SH-SY5Y (cell line): Measurements from ENCODE around the gene PARD3.

Experiments used
- GATA2 ChIP-seq: IDR thresholded peaks from 2 replicates; pipeline ENCODE4 v1.6.1; 2011; ENCODE audit warnings: mild to moderate bottlenecking, low read depth, low read length
- GATA3 ChIP-seq: IDR thresholded peaks from 2 replicates; pipeline ENCODE4 v1.6.1; 2011; ENCODE audit warnings: low read depth, mild to moderate bottlenecking, low read length, moderate library complexity

GRCh38 chr10:34679177-34679576 is 135.9 kb downstream of the PARD3 start:
- TF ChIP-seq GATA2 (no peak), GATA3 (no peak)
